HG02943 (cell line): ENCODE results near the gene HLTF.
A peak's percentile ranks its signal among the peaks of the same experiment; 100 is the strongest.

Experiments used
- ATAC-seq: cut with Tn5 transposase; IDR thresholded peaks from one replicate; pipeline ENCODE4 v1.9.1; 2021; ENCODE audit warnings: mild to moderate bottlenecking, low read depth, moderate library complexity; ENCODE audit not compliant: unreplicated experiment

HLTF gene

GRCh38 chr3:149020196-149020838, 66.0 kb downstream of the HLTF start:
- ATAC-seq = no peak

- no peak for ATAC-seq
Observed at GRCh38 chr3:149019580-149019979, 66.8 kb downstream of the HLTF start.

DNA sequence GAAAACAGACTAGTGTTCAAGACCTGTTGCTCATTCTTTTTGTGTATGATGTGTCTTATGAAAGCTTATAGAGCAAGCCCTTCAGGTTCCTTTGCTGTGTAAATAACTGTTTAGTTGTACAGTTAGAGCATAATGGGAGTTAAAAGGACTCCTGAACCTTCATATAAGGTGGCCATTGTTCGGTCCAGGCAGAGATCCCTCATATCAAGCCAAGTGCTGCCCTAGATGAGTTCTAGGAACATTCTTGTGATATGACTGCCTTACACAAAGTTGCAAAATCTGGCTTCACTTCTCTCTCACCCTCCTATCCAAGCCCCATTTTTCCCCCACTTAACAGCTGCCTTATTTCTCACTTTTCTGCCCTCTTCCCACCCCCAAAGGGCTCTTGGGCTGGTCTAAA, 68.1 kb downstream of the HLTF start:
- ATAC-seq = no peak

DNA sequence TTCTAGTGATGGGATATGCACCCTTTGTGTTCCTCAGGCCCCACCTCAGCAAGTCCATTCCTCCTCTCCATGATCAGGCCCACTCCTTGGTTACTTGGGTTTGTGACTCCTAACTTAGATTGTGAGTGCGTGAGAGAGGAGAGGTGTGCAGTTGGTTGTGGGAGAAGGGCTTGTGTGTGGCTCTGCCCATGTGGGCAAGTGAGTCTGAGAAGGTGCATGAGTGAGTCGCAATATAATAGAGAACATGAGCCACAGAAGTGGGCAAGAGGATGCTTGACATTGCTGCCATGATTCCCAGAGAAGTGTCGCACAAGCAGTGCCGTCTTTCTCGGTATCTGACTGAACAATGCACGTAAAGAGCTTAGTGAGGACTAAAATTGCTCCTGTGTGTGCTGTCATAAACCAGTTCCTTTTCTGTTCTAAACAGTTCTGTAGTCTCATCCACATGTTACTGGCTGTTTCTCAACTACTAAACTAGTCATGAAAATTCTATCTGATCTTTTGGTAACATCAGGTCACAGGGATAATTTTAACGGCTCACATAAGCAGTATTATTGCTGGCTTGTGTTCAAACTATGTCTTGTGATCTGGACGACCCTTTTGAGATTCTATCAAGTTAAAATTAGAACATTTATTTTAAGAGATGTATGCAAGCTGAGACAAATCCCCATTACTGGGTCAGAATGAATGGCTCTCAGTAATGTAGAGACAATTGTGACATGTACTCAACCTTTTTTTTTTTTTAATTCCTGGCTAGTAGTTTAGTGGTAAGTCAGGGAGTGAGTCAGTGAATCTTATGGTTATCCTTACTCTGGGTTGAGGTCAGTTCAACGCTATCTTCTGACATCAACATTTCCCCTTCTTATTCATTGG, 69.4 kb downstream of the HLTF start:
- ATAC-seq = no peak

DNA sequence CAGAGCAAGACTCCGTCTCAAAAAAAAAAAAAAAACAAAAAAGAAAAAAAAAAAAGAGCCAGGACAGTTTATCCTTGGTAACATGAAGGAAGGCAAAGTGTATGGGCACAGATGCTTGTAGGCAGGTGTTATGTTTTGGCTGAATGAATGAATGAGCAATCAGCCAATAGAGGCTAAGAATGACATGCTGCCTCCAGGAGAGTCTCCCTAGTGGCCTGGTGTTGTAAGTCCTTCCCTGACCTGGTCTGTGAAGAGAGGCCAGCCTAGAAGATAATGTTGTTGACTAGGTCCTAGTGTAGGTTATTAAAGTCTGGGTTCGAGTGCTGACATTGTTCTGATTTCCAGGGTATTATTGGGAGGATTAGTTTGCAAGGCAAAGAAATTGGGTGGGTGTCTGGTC, 70.1 kb downstream of the HLTF start:
- no peak for ATAC-seq

GRCh38 chr3:149015393-149015792, 70.9 kb downstream of the HLTF start:
- no peak for ATAC-seq

GRCh38 chr3:149013726-149014125, 72.6 kb downstream of the HLTF start:
- ATAC-seq = no peak

DNA sequence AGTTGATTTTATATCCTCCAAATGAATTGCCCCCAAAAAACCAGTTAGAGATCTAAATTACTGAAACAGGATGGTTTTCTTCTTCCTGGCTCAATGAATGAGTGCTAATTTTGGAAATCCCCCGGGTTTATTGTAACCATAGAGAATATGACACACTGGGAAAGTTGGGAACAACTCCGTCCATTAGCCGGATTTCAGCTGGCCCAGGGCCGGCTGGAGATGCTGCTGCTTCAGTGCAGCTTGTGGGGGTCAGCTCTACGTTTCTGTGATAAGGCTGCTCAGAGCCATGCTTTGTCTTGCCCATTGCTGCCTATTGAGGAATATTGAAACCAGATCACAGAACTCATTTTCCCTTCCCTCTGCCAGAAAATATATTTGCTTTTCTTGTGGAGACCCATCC, 74.7 kb downstream of the HLTF start:
- ATAC-seq = no peak

DNA sequence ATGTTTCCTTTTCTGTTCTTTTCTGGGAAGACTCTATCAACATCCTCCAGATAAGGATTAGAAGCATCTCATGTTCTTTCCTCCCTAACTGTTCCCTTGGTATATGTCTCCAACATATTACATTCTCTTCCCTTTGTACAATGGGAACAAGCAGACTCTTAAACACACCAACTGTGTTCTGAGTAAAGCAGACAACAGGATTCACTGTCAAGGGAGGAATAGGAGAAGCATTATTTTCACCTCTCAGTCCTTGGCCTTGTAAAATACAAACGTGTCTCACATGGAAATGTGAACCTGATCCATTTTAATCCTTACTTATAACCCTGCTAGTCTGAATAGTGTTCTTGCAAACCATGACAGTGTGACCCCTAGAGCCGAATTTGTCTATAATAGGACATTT, 75.4 kb downstream of the HLTF start:
- ATAC-seq = no peak

DNA sequence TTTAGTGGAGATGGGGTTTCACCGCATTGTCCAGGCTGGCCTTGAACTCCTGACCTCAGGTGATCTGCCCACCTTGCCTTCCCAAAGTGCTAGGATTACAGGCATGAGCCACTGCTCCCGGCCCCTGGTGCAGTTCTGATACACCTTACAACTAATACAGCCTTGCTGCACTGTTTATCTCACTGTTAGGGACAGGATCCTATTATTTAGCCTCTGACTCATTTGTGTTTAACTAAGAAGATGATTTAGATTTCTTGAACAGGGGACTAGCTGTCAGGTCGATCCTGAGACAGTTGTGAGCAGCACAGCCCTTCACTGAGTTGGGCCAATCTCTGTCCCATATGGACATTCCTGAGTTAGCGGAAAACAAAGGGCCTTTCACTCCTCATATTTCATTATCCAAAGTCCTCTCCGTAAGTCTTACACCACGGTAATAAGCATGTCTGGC, 75.8 kb downstream of the HLTF start:
- ATAC-seq = no peak

DNA sequence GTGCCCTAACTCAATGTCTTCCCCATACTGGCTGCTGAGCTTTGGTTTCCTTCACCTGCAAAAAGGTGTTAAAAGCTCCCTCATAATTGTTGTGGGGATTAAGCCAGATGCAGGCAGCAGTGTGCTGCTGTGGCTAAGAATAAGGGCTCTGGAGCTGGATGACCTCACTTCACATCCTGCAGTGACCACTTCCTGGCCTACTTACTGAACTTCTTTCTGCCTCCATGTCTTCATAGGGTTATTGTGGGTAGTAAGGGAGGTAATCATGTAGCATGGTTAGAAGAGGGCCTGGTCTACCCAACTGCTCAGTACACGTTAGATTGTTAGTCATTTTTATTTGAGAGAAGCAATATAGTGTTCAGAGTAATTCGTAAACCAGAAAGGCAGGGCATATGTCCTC, 76.6 kb downstream of the HLTF start:
- peak; percentile 92 for ATAC-seq

GRCh38 chr3:149007567-149008257, 78.6 kb downstream of the HLTF start:
- ATAC-seq = no peak

DNA sequence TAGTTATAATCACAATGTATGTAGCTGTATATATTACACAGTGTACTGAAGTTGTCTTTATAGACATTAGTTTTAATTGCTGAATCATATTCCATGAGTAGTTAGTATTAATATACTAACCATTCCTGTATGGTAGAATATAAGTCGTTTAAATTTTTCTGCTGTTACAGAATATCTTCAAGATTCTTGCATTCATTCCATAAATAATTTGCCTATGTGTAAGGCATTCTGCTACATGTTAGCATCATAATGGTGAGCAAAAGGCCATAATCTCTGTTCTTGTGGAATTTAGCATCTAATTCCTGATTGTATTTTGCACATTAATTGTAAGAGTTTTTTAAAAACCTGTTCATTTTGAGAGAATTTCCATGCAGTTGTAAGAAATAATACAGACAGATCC, 80.9 kb downstream of the HLTF start:
- no peak for ATAC-seq

DNA sequence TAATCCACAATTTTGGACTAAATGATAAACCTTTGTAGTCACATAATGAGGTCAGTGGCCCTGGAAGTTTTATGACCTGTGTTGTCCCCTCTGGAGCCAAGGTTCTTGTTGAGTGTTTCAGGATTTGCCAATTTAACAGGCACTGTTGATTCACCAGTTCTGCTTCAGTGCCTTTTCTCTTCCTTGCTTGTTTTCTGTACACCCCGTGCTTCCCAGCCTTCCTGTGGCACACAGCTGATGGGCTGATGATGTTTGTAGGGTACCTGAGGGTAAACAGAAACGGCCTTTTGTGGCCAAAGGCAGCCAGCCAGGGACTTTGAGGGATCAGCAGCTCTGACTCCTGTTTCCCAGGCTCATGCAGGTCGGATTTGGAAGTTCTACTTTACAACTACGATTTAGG, 81.7 kb downstream of the HLTF start:
- no peak for ATAC-seq

- no peak for ATAC-seq
Observed at GRCh38 chr3:149003653-149004305, 82.6 kb downstream of the HLTF start.

DNA sequence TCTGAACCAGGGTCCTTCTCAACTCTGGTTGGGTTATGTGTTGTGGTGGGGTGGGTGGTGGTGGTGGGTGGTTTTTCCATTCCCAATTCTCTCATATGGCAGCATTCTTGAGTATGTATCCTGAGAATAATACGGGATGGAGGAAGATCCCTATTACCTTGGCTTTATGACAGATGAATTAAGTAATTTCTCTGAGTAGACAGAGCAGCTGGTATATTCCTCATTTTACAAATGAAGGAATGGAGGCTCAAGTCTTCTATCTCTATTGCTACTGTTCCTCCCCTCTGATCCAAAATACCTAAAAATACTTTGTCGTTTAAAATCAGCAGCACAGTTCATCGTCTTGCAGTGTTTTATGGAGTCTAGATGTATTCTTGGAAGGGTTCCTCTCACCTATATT, 84.6 kb downstream of the HLTF start:
- ATAC-seq = no peak

GRCh38 chr3:149000206-149000745, 86.1 kb downstream of the HLTF start:
- no peak for ATAC-seq

- ATAC-seq = peak; percentile 46
Observed at GRCh38 chr3:148999806-149000205, 86.5 kb downstream of the HLTF start.

GRCh38 chr3:148998715-148999423, 87.5 kb downstream of the HLTF start:
- no peak for ATAC-seq

- no peak for ATAC-seq
Observed at GRCh38 chr3:148998297-148998696, 88.0 kb downstream of the HLTF start.
